Hypothalamus (tissue), 51 donors: Measurements from ENCODE around the gene DNLZ.

Experiments used
- DNase-seq, 51 donors: peaks; one replicate each; lab custom pipeline; 2025; lab: John Stamatoyannopoulos, UW

The DNLZ gene

GRCh38 chr9:136377341-136378169 lies 14.0 kb upstream of the DNLZ start:
- DNase-seq = peak in 4 of 51 donors; percentile 8 to 16 (median 11)

DNA sequence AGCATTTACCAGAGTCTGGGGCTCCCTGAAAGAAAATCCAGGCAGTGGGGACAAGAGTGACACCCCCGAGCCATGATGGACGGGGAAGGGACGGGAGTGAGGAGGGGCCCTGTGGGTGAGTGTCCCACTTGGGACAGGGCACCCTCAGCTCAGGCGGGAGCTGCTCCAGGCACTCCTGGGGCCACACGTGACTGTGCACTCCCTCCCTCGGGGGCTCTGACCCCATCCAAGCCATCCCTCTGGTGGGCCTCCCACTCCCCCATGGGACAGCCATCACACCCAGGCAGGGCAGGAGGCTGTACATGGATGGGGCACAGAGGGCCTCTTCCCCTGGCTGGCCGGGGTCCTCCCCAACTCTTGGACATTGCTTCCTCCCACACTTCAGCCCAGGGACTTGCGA lies 12.9 kb upstream of the DNLZ start:
- no peak for DNase-seq

DNA sequence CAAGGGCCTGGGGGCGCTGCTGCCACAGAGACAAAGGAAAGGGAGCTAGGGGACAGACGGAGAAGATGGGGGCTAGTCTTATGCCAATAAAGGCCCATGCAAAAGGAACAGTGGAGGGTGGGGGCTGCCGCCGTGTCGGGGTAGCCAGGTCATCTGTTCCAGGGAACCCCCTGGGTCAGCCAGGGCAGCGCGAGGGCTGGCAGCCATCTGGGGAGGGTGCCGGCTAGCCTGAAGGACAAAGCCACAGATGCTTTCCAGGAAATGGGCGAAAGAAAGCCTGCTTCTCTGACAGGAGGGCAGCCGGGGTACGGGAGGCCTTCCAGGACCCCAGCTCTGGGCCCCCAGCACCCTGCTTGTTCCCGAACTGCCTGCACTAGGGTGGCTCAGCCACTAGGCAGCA lies 11.6 kb upstream of the DNLZ start:
- no peak for DNase-seq

- DNase-seq = no peak
Observed at GRCh38 chr9:136374183-136374575, 10.6 kb upstream of the DNLZ start.

DNA sequence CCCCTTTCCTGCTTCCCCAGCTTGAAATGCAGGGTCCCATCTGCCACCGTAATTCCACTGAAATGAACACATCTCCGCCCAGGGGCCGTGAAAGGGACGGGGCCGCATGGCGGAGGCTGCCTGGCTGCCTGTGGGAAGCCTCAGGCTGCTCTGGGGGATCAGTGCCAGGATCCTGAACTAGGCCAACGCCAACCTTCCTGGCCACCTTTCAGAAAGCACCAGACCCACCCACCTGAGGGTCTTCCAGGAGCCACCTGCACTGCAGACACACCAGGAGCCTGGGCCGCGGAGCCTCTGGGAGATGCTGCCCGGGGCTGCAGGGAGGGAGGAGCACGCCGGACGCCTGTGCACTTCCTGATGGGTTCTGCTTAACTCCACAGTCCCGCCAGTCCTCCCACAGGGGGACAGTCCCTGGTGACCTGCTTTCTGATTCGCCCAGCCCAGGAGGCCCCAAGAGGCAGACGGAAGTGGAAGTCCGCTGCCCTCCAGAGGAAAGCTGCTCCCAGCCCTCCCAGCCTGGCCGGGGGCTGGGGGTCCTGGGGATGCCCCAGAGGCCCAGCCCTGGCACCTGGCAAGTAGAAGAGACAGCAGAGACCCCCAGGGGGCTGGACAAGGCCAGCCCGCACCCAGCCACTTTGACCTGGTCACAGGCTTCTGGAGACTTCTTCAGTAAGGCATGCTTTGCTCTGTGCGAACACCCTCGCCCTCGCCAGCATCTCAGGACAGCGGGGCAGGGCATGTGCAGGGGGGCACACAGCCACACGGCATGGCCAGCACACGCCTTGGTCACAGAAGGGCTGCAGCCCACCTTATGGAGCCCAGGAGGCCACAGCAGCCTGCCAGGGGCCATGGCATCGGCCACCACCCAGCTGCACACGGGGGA lies 10.0 kb upstream of the DNLZ start, which contains the start of gene CARD9:
CARD9 (minus strand) TSS at position 370 of the 883 bp plus-strand sequence. CDS start 1,591 bp downstream, outside the sequence.
- peak in 22 of 51 donors; percentile 13 to 52 (median 31) for DNase-seq

- DNase-seq = peak in 22 of 51 donors; percentile 13 to 53 (median 32)
Observed at GRCh38 chr9:136372561-136373299, 9.2 kb upstream of the DNLZ start.

DNA sequence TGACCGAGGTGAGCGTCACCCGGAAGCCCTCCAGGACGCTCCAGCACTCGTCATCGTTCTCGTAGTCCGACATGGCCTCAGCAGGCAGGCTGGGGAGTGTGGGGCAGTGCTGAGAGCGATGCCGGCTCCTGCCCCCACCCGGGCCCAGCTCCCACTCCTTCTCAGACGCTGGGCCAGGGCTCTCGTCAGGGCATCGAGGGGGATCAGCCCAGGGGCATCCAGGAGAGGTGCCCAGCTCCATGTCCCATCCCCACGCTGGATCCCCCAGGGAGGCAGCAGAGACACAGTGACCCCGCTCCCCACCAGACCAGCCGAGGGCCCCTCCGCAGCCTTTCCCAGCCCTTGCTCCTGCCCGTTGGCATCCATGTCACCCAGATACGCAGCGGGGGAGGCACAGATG lies 8.5 kb upstream of the DNLZ start:
- no peak for DNase-seq

GRCh38 chr9:136371533-136371880 lies 8.0 kb upstream of the DNLZ start:
- DNase-seq = no peak

- no peak for DNase-seq
Observed at GRCh38 chr9:136370687-136371532, 7.4 kb upstream of the DNLZ start.

DNA sequence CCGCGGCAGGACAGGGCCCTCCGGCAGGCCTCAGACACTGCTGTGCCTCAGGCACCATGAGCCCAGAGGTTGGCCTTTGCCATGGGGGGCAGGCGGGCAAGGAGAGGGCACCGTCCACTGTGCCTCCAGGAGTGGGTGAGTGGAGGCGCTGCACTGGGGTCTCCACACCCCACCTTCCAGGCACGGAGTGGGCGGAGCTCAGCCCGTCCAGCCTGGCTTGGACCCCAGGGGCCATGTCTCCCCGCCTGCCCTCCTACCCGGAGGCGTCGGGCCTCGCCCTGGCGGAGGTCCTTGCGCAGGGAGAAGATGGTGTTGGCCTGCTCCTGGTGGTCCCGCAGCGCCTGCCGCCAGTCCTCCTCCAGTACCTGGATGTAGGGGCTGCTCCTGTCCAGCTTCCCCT lies 6.5 kb upstream of the DNLZ start:
- DNase-seq = no peak

DNA sequence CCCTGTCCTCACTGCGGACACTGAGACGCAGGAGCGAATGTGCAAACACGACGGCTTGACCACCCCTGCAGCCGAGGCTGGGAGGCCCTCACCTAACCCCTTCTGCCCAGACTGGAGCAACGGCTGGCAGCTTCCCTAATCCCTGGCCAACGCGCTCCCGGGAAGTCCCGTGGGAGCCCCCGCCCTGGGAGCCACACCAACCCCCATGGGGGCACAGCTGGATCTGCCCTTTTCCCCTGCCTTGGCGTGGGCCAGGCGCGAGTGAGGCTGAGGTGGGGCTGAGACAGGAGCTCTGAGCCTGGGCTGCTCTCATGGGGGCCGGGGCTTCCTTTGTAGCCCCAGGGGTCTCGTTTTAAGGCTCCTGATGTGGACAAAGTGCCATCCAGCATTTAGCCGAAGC lies 4.6 kb upstream of the DNLZ start:
- DNase-seq = no peak

- DNase-seq = no peak
Observed at GRCh38 chr9:136367296-136368145, 4.0 kb upstream of the DNLZ start.

- no peak for DNase-seq
Observed at GRCh38 chr9:136366826-136367225, 3.3 kb upstream of the DNLZ start.

DNA sequence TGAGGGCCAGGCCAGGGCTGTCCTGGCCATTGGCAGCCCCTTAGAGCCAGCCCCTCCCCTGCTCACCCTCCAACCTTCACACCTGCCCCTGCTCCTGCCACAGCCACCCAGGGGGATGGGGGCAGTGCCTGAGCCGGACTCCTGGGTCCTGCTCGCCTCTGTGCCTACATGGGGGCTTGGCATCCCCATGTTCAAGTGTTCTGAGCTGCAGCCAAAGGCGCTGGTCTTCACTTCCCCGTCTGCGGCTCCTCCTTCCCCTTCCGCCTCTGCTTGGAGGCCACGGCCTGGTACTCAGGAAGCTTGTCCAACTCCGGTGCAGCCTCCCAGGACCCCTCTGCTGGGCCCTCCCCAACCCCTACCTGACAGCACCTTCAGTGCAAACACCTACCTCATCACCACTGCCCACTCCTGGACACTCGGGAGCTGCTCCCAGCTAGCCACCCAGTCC lies 2.3 kb upstream of the DNLZ start:
- peak in 1 of 51 donors; percentile 21 for DNase-seq

DNA sequence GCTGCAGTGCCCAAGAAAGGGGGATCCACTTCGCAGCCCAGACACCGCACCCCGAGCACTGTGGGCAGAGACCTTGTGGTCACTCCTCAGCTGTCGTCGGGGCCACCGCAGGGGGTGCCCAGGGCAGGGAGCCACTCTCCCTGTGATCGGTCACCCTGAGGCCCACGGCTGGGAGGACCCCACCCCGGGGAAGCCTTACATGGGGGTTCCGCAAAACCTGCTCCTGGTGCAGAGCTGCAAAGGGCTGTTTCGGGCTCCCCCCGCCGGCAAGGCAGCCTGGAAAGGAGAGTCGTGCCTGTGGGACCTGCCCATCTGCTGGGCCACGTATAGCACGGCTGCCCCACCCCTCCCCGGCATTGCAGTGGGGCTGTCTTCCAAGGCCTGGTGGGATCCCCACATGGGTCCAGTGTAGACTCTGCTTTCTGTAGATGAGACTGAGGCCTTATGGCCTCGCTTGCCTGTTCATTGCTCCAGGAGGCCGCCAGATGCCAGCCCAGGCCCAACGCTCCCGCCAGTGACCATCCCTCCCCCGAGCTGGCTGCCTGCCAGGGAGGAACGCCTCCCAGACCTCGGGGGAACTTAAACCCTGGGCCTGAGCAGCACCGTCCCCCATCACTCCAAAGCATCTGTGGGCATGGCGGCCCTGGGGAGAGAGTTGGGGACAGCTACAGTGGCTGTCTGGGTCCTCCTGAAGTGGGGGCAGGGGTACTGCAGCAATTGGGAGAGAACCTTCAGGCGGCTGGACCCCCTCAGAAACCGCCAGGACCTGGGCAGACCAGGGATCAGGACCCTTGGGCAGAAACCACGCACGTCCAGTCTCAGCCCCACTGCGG lies 1.6 kb upstream of the DNLZ start:
- peak in 2 of 51 donors; percentile 22 to 30 for DNase-seq

GRCh38 chr9:136363949-136364748 lies 605 bp upstream of the DNLZ start:
- no peak for DNase-seq

DNA sequence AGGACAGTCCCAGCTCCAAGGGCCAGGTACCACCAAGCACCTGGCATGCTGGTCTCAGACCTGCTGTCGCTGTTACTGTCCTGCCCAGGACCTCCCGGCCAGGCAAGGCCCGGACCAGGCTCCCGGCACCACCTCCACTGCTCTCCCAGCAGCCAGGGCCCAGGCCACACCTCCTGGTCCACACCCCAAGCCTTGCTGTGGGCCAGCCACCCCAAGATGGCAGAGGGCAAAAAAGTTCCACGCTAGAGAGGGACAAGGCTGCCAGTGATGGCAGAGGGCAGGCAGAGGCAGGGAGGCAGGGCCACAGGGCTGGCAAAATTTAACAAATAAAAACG lies 1.1 kb downstream of the DNLZ start:
- DNase-seq = no peak
